Psoas muscle (tissue), 8 donors: ENCODE measurements around the gene ARHGEF17. TPM values are rescaled to one million over a fixed set of nuclear protein-coding genes. Genes with fewer than 3 reads are reported as not detected.

Experiments
- ATAC-seq, 4 donors: fragments of 200-7000 bp; cut with Tn5 transposase; one replicate each; pipeline ENCODE4 v1.9.1; 2020; ENCODE audit warnings: moderate library complexity in 3 of 4, mild to moderate bottlenecking in 2 of 4
- DNase-seq, 2 donors: peaks; one replicate each; pipeline ENCODE4 v3.0.0-alpha.2; 2020
- H3K27ac ChIP-seq: fragments of 200-600 bp; one replicate; pipeline ENCODE4 v1.8.0; 2022
- H3K27me3 ChIP-seq, 3 donors: fragments of 200-600 bp in 1 of 3; one replicate each; pipeline versions ENCODE4 v1.6.1 to v1.8.0; 2013 to 2022; ENCODE audit warnings: low read length in 2 of 3, mild to moderate bottlenecking in 2 of 3, moderate library complexity in 1 of 3; ENCODE audit not compliant: insufficient read depth in 3 of 3
- H3K36me3 ChIP-seq, 2 donors: fragments of 200-600 bp in 1 of 2; one replicate each; pipeline versions ENCODE4 v1.6.1 to v1.8.0; 2013 to 2022; ENCODE audit warnings: low read depth in 1 of 2, mild to moderate bottlenecking in 1 of 2, moderate library complexity in 1 of 2; ENCODE audit not compliant: insufficient read depth in 1 of 2
- H3K4me1 ChIP-seq: fragments of 200-600 bp; one replicate; pipeline ENCODE4 v1.8.0; 2022
- H3K4me3 ChIP-seq: fragments of 200-600 bp; one replicate; pipeline ENCODE4 v1.8.0; 2022; ENCODE audit warnings: mild to moderate bottlenecking
- H3K9me3 ChIP-seq: fragments of 200-600 bp; one replicate; pipeline ENCODE4 v1.8.0; 2022
- WGBS, 3 donors: extraction: QIAGEN DNeasy Blood & Tissue Kit; methylation state at CpG; one replicate each; pipeline versions ENCODE4 v1.1.6 to v1.1.7; 2013; 5-methylcytosine and 5-hydroxymethylcytosine counted together
- intact Hi-C, 2 donors: fragments of 100-400 bp; cut with DNase I; formaldehyde crosslinking; loops; one replicate each; pipeline versions ENCODE4 v1.11.0 to v1.14.2; 2022
- polyA plus RNA-seq, 3 donors: library from polyadenylated mRNA; stranded (reverse); fragments of 200-250 nt; gene quantifications; one replicate each; pipeline ENCODE4 v1.2.3, GENCODE V29; 2013
- total RNA-seq, 4 donors: library from RNA; stranded (reverse); fragmentation: NEBNext Ultra II Directional in 2 of 4; extraction: Animal tissue kit (Norgen Biotek cat#: 25700) in 2 of 4; gene quantifications; one replicate each; pipeline versions ENCODE4 v1.2.1 to v1.2.4, GENCODE V29; 2021 to 2023
- TF ChIP-seq, protein P1 (sequence below): fragments of 200-600 bp; IDR thresholded peaks from one replicate; pipeline ENCODE4 v1.8.0; 2022; ENCODE audit warnings: antibody characterized with exemption
- donor health status: healthy with polysubstance abuse.
- donor health status: DM: no; HTN: no; CAD: no; lungs with moderate emphysema.
- donor health status: Bipolar disorder and iron deficiency.
- donor health status: healthy.
- donor health status: DM: yes; HTN: yes; CAD: no.
- donor health status: DM: no; HTN: no; CAD: no.
- donor health status: DM: no; HTN: no; CAD: no.
- donor health status: DM: yes; HTN: yes; CAD: no.

ARHGEF17 gene
- total and polyA plus RNA-seq, 7 donors: 5.7 to 38.4 (median 10.8) TPM

DNA sequence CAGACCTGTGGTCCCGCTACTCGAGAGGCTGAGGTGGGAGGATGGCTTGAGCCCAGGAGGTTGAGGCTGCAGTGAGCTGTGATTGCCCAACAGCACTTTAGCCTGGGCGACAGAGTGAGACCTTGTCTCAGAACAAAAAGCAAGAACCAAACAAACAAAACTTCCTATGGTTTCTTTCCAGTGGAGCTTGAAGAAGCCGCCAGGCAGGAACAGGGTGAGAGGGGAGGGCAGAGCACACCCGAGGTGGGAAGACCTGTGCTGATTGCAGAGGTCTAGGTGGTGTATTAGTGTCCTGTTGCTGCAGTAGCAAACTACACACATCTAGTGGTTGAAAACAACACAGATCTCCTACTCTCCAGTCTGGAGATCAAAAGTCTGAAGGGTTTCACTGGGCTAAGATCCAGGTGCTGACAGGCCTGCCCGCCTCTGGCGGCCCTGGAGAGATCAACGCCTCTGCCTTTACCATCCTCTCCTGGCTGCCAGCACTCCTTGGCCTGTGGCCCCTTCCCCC lies 10.5 kb downstream of the ARHGEF17 start:
- WGBS, 3 donors: 81 to 86% (median 82%) methylated on average over 8 of the region's 8 CpGs
- no peaks in the 10 kb centered on the region for H3K9me3 ChIP-seq
- peaks cover 19% of the 10 kb centered on the region for H3K4me1 ChIP-seq
- H3K36me3 ChIP-seq: no peaks in the 10 kb centered on the region
- H3K27ac ChIP-seq: no peak overlapping the region
- no peaks in the 10 kb centered on the region for H3K27me3 ChIP-seq
- peak in 1 of 2 donors; percentile 25 for DNase-seq
- intact Hi-C loops: no loop called here
- ATAC-seq: no peak
- no peak overlapping the region for H3K4me3 ChIP-seq
- TF ChIP-seq, protein P1, sequence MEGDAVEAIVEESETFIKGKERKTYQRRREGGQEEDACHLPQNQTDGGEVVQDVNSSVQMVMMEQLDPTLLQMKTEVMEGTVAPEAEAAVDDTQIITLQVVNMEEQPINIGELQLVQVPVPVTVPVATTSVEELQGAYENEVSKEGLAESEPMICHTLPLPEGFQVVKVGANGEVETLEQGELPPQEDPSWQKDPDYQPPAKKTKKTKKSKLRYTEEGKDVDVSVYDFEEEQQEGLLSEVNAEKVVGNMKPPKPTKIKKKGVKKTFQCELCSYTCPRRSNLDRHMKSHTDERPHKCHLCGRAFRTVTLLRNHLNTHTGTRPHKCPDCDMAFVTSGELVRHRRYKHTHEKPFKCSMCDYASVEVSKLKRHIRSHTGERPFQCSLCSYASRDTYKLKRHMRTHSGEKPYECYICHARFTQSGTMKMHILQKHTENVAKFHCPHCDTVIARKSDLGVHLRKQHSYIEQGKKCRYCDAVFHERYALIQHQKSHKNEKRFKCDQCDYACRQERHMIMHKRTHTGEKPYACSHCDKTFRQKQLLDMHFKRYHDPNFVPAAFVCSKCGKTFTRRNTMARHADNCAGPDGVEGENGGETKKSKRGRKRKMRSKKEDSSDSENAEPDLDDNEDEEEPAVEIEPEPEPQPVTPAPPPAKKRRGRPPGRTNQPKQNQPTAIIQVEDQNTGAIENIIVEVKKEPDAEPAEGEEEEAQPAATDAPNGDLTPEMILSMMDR: no peak

DNA sequence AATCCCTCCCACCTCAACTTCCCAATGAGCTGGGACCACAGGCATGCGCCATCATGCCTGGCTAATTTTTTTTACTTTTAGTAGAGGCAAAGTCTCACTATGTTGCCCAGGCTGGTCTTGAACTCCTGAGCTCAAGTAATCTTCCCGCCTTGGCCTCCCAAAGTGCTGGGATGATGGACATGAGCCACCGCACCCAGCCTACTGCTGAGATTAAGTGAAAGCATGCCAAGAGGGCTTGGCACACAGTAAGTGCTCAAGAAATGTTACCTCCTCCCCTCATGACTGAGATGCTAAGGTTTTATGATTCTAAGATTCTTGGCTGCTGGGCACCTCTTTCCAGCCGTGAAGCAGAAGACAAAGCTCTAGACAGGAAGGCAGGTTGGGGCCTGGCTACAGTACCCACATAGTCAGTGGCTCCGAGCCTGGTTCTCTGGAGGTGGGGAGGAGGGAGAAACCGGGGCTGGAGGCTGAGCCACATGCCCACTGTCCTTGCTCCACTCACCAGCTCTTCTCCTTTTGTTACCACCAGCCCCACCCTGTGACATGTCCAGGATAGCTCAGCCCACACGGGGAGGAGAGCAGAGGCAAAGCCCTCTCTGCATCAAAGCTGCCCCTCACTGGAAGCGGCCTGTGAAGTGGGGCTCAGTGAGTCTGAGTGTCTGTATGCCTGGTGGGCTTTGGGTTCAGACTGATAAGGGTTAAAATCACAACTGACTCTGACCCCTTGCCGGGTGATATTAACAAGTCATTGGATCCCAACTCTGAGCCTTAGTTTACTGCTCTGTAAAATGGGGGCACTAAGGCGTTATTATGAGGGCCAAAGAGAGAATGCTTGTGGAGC lies 12.9 kb downstream of the ARHGEF17 start:
- TF ChIP-seq, protein P1: no peak
- no peaks in the 10 kb centered on the region for H3K27me3 ChIP-seq
- ATAC-seq: no peak
- intact Hi-C loops: no loop called here
- peak overlapping the region; percentile 21 for H3K27ac ChIP-seq
- H3K4me1 ChIP-seq: peaks cover 19% of the 10 kb centered on the region
- H3K36me3 ChIP-seq: no peaks in the 10 kb centered on the region
- H3K9me3 ChIP-seq: no peaks in the 10 kb centered on the region
- H3K4me3 ChIP-seq: no peak overlapping the region
- WGBS, 3 donors: 62 to 64% (median 64%) methylated on average over 10 of the region's 10 CpGs
- peak in 1 of 2 donors; percentile 35 for DNase-seq

DNA sequence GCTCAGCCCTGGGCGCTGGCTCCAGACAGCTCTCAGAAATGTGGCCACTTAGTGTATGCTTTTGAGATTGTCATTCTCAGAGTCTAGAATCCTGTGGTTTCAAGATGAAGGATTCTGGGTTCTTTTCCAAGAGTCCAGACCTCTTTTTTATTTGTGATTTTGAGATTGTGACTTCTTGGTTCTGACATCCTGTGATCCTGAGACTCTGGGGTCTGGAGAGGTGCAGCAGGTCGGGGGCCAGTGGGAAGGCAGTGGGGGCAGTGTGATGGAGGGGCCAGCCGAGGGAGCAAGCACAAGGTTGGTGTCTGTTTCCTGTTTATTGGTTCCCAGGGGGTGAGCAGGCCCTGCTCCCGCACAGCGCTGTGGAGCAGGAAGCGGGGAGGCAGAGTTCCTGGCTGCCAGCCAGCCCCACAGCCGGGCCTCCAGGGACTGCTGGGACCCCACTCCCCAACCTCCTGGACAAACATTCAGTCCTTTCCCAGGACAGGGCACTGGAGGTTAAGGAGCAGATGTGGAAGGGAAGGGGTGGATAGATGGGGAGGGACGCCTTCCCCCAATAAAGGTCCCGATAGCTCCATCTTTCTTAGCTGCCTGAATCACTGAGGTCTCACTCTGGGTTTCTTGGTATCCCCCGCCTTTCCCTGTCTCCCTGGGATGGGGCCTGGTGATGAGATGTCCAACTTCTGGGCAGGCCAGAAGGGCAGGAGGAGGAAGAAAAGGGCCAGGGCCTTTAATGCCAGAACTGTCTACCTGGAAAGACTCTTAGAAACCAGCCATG lies 13.7 kb downstream of the ARHGEF17 start:
- ATAC-seq: peak in 2 of 4 donors; percentile 11 to 46
- no peak overlapping the region for H3K4me3 ChIP-seq
- H3K4me1 ChIP-seq: peaks cover 19% of the 10 kb centered on the region

DNA sequence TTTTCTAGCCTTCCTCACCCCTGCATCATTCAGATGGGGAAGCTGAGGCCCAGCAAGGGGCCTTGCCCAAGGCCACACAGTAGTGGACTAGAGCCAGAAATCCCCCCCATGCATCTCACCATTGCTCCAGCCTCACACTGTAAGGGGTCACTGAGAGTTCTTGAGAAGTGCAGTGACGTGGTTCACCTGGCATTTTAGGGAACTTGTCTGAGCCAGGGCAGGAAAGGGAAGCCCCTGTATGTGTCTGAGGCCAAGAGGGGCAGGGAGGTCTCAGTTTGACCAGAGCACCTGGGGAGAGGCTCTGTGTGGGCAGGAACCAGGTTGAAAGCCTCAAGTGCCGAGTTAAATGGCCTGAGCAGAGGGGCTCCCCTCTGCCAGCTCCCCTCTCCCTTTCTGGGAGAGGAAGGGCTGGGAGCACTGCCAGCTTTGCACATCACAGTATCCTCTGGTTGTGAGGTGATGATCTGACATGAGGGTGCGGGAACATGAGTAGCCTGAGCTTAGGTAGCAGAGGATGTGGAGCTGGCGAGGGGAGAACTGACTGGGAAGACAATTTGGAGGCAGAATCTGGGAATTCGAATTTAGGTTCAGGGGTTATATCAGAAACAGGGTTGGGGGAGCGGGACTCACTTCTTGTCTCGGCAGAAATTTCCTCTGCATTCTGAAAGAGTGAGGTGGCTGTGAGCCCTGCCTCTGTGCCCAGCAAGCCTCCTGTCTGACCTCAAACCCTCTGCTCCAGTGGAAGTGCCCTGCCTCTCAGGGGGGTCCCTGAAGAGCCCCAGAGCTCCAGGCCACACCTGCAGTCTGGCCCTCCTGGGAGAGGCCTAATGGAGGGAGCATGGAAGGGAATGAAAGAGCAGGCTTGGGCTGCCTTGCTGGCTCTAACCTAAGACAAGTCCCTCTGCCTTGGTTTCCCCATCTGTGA lies 14.6 kb downstream of the ARHGEF17 start:
- DNase-seq (peak in 1 of 2 donors; percentile 38), ATAC-seq (no peak)
- Histone ChIP-seq H3K27ac (peak overlapping the region; percentile 53), H3K4me1 (peaks cover 19% of the 10 kb centered on the region), H3K36me3 (no peaks in the 10 kb centered on the region), H3K4me3 (no peak overlapping the region), H3K9me3 (no peaks in the 10 kb centered on the region), H3K27me3 (no peaks in the 10 kb centered on the region)
- TF ChIP-seq, protein P1: no peak
- WGBS, 3 donors: 77 to 83% (median 78%) methylated on average over 7 of the region's 7 CpGs
- intact Hi-C loops: no loop called here

More for the DNA sequence above, 13.7 kb downstream of the ARHGEF17 start:
- WGBS, 3 donors: 55 to 63% (median 58%) methylated on average over 10 of the region's 10 CpGs
- peak overlapping the region; percentile 53 for H3K27ac ChIP-seq
- H3K36me3 ChIP-seq: no peaks in the 10 kb centered on the region
- intact Hi-C loops: no loop called here
- TF ChIP-seq, protein P1: no peak
- no peaks in the 10 kb centered on the region for H3K27me3 ChIP-seq
- peak; percentile 55 to 77 for DNase-seq
- H3K9me3 ChIP-seq: no peaks in the 10 kb centered on the region
